HS-5 (cell line): ENCODE measurements around the gene GABPB2.

Experiments
- DNase-seq: peaks from one replicate; pipeline ENCODE4 v3.0.0-alpha.2; 2012; ENCODE audit warnings: low read depth

Gene GABPB2

DNA sequence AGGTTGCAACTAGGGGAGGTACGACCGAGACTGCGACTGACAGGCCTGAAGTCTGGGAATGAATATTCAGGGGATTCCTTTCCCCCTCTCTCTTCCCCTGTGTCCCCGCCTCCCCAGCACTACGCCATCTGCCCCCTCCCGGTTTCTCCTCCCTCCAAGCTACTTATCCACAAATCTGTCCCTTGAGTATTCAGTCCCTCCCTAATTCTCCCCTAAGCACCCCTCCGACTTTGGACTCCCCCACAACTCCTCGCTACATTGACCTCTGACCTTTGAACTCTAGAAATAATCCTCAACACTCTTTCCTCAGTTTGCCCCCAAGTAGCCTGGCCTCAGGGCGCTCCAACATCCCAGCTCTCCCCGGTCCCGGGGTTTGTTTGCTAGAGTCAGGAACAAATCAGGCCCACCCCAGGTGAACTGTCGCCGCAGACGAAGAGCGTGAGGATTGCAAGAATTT is 94.7 kb downstream of the GABPB2 start:
- no peak for DNase-seq

- DNase-seq: peak; percentile 97
Observed at GRCh38 chr1:151165738-151166504, 95.4 kb downstream of the GABPB2 start, which contains the start of the genes LYSMD1 and SCNM1. LYSMD1 (minus strand) TSS chr1:151165902; CDS start chr1:151165258, 644 bp downstream. SCNM1 (plus strand) TSS chr1:151166144; CDS start chr1:151166153, 9 bp downstream.

- no peak for DNase-seq
Observed at GRCh38 chr1:151166505-151166956, 96.0 kb downstream of the GABPB2 start.

DNA sequence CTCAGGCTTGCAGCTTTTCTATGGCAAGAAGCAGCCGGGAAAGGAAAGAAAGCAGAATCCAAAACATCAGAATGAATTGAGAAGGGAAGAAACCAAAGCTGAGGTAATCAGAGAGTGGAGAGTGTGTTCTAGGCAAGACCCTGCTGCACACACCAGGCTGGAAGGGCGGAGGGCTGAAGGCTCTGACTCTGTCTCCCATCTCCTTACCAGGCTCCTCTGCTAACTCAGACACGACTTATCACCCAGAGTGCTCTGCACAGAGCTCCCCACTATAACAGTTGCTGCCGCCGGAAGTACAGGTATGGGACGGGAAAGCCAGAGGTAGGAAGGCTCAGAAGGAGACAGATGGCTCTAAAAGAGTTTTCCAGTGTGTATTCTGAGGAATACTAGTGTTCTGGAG is 96.6 kb downstream of the GABPB2 start:
- no peak for DNase-seq

- DNase-seq: no peak
Observed at GRCh38 chr1:151171190-151171589, 100.6 kb downstream of the GABPB2 start.
